GM23338 (cell line): Measurements from ENCODE around the gene GABRB3.

Source experiments
- CREB1 ChIP-seq: fragments of 250-450 bp; sonication (Bioruptor Pico); IDR thresholded peaks from 2 replicates; pipeline ENCODE4 v1.5.0; 2020; ENCODE audit warnings: low read depth, mild to moderate bottlenecking, moderate library complexity
- EZH2 ChIP-seq: fragments of 200-600 bp; sonication (generic); IDR thresholded peaks from one replicate; pipeline ENCODE4 v1.8.0; 2017; ENCODE audit warnings: antibody characterized with exemption, mild to moderate bottlenecking, low read depth; ENCODE audit not compliant: unreplicated experiment
- EZH2phosphoT487 ChIP-seq: fragments of 200-600 bp; sonication (generic); IDR thresholded peaks from one replicate; pipeline ENCODE4 v1.8.1; 2018; ENCODE audit warnings: antibody characterized with exemption; ENCODE audit not compliant: unreplicated experiment
- JUNB ChIP-seq: IDR thresholded peaks from one replicate; pipeline ENCODE4 v1.6.1; 2016; ENCODE audit warnings: antibody characterized with exemption; ENCODE audit not compliant: unreplicated experiment
- NANOG ChIP-seq: IDR thresholded peaks from 2 replicates; pipeline ENCODE4 v1.6.1; 2016; ENCODE audit warnings: antibody characterized with exemption, borderline replicate concordance
- POLR2AphosphoS5 ChIP-seq: IDR thresholded peaks from 2 replicates; pipeline ENCODE4 v1.6.1; 2016; ENCODE audit warnings: antibody characterized with exemption, low read depth
- ZNF114 ChIP-seq: fragments of 250-450 bp; sonication (Bioruptor Pico); IDR thresholded peaks from 2 replicates; pipeline ENCODE4 v1.5.0; 2020; ENCODE audit warnings: mild to moderate bottlenecking, moderate library complexity
- ZNF331 ChIP-seq: fragments of 250-450 bp; sonication (Bioruptor Pico); IDR thresholded peaks from 2 replicates; pipeline ENCODE4 v1.5.0; 2020; ENCODE audit warnings: low read depth, mild to moderate bottlenecking, moderate library complexity
- TF ChIP-seq, protein P1 (sequence below), 2 experiments: fragments of 200-600 bp in 1 of 2; sonication (generic) in 1 of 2; conservative IDR thresholded peaks; 2 replicates each; pipeline versions ENCODE4 v1.5.1 to v1.6.1; 2016 to 2017; ENCODE audit warnings: antibody characterized with exemption in 2 of 2, low read depth in 2 of 2, mild to moderate bottlenecking in 2 of 2, moderate library complexity in 1 of 2
- TF ChIP-seq, protein P2 (sequence below): IDR thresholded peaks from one replicate; pipeline ENCODE4 v1.6.1; 2018; ENCODE audit warnings: antibody characterized with exemption; ENCODE audit not compliant: unreplicated experiment
- TF ChIP-seq, protein P3 (sequence below): IDR thresholded peaks from 2 replicates; pipeline ENCODE4 v1.6.1; 2016; ENCODE audit warnings: antibody characterized with exemption

DNA sequence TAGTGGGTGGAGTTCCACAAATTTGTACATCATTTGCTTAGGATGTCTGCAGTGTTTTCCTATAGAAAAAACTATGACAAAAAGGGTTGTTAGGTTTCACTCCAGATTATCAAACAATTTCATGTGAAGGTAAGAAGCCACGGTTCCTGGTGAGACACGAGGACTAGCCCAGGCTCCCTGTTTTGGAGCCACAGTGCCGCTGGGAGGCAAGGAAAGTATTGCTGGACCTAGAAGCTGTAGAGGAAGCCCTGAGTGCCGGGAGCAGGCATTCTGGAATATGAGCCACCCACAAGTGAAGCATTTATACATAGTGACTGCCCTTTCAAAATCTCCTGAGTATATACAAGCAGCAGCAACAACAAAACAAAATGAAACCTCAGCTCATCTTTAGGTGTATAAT, 142.0 kb downstream of the GABRB3 start:
- TF ChIP-seq ZNF114 (CRISPR knock-in tag) (no peak), NANOG (no peak), EZH2 (no peak), CREB1 (CRISPR knock-in tag) (no peak), POLR2AphosphoS5 (no peak), EZH2phosphoT487 (no peak), JUNB (no peak), ZNF331 (CRISPR knock-in tag) (no peak)
- TF ChIP-seq, protein P1, sequence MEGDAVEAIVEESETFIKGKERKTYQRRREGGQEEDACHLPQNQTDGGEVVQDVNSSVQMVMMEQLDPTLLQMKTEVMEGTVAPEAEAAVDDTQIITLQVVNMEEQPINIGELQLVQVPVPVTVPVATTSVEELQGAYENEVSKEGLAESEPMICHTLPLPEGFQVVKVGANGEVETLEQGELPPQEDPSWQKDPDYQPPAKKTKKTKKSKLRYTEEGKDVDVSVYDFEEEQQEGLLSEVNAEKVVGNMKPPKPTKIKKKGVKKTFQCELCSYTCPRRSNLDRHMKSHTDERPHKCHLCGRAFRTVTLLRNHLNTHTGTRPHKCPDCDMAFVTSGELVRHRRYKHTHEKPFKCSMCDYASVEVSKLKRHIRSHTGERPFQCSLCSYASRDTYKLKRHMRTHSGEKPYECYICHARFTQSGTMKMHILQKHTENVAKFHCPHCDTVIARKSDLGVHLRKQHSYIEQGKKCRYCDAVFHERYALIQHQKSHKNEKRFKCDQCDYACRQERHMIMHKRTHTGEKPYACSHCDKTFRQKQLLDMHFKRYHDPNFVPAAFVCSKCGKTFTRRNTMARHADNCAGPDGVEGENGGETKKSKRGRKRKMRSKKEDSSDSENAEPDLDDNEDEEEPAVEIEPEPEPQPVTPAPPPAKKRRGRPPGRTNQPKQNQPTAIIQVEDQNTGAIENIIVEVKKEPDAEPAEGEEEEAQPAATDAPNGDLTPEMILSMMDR (conservative IDR thresholded peaks at IDR 0.05; ENCODE audit: low read depth in 2 of 2), result peak in 1 of 2 experiments; percentile 23; a peak in 1 of 4 replicates
- TF ChIP-seq, protein P2, sequence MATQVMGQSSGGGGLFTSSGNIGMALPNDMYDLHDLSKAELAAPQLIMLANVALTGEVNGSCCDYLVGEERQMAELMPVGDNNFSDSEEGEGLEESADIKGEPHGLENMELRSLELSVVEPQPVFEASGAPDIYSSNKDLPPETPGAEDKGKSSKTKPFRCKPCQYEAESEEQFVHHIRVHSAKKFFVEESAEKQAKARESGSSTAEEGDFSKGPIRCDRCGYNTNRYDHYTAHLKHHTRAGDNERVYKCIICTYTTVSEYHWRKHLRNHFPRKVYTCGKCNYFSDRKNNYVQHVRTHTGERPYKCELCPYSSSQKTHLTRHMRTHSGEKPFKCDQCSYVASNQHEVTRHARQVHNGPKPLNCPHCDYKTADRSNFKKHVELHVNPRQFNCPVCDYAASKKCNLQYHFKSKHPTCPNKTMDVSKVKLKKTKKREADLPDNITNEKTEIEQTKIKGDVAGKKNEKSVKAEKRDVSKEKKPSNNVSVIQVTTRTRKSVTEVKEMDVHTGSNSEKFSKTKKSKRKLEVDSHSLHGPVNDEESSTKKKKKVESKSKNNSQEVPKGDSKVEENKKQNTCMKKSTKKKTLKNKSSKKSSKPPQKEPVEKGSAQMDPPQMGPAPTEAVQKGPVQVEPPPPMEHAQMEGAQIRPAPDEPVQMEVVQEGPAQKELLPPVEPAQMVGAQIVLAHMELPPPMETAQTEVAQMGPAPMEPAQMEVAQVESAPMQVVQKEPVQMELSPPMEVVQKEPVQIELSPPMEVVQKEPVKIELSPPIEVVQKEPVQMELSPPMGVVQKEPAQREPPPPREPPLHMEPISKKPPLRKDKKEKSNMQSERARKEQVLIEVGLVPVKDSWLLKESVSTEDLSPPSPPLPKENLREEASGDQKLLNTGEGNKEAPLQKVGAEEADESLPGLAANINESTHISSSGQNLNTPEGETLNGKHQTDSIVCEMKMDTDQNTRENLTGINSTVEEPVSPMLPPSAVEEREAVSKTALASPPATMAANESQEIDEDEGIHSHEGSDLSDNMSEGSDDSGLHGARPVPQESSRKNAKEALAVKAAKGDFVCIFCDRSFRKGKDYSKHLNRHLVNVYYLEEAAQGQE, result no peak
- TF ChIP-seq, protein P3, sequence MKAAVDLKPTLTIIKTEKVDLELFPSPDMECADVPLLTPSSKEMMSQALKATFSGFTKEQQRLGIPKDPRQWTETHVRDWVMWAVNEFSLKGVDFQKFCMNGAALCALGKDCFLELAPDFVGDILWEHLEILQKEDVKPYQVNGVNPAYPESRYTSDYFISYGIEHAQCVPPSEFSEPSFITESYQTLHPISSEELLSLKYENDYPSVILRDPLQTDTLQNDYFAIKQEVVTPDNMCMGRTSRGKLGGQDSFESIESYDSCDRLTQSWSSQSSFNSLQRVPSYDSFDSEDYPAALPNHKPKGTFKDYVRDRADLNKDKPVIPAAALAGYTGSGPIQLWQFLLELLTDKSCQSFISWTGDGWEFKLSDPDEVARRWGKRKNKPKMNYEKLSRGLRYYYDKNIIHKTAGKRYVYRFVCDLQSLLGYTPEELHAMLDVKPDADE, result no peak
